GM21367 (cell line): ENCODE results near the gene OR4D11.
"Not testable (repeated sequence)": the region's sequence is repeated elsewhere in the genome, so short reads cannot be mapped to it uniquely, and the experiment has no call there.

Source experiments
- ATAC-seq: cut with Tn5 transposase; IDR thresholded peaks from one replicate; pipeline ENCODE4 v1.9.1; 2021; ENCODE audit not compliant: unreplicated experiment

Gene OR4D11

GRCh38 chr11:59547605-59548308 is 44.4 kb downstream of the OR4D11 start:
- not testable (repeated sequence) for ATAC-seq

DNA sequence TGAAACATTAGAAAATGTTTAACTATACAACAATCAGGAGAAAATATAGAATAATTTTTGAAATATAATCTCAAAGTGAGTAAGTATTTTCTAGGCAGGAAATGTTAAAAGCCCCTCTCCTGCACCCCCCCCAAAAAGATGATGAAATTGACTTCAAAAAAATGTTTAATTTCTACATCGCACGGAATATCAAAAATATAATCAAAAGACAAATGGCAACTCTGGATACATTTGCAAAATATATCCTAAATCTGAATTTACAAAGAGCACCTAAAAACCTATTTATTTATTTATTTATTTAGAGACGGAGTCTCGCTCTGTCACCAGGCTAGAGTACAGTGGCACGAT is 44.9 kb downstream of the OR4D11 start:
- no peak for ATAC-seq

DNA sequence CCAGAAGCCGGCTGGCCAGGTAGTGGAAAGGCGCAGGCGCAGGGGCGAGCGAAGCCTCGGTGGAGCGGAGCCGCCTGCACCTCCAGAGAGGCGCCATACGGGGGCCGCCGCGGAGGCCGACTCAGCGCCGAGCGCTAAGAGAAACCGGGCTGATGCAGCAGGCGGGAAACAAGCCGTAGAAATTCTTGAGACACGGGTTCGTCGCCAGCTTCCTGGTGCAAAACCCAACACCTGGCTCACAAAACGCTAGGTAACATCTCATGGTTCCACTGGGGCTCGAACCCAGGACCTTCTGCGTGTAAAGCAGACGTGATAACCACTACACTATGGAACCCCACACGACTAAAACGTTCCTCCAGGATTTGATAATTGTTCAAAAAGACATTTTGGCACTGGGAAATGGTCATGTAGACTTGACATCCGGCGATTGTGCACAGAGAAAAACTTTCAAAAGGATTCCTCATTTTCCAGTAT is 47.0 kb downstream of the OR4D11 start:
- peak; percentile 88 for ATAC-seq

GRCh38 chr11:59550842-59551658 is 47.7 kb downstream of the OR4D11 start:
- ATAC-seq = peak; percentile 26

GRCh38 chr11:59551659-59552521 is 48.5 kb downstream of the OR4D11 start:
- ATAC-seq = no peak

DNA sequence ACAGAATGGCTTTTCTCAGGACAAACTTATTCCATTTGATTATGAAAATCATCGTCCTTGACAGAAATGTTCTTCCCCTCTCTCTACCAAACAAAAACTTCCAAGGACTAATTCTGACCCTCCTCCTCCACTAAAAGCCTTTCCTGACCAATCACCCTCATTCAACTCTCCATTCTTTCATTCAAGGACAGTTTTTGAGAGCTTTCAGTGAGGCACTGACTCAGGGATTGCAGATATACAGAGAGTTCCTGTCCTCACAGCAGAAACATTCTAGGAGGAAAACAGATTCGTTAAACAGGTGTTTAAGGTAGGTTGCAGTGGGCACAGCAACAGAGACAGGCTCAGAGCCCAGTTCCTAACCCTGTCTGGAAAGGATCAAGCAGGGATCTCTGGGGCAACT is 49.5 kb downstream of the OR4D11 start:
- no peak for ATAC-seq

DNA sequence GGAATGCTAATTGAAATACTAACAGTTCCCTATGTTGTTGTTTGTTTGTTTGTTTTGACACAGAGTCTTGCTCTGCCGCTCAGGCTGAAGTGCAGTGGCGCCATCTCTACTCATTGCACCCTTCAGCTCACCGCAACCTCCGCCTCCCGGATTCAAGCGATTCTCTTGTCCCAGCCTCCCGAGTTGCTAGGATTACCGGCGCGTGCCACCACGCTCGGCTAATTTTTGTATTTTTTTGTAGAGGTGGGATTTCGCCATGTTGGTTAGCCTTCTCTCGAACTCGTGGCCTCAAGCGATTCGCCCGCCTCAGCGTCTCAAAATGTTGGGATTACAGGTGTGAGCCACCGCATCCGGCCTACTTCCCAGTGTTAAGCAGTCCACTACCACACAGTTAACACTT is 49.9 kb downstream of the OR4D11 start:
- no peak for ATAC-seq
